Measurements from ENCODE around the gene KRT79. TPM values are rescaled to one million over a fixed set of nuclear protein-coding genes. Genes with fewer than 3 reads are reported as not detected.
A peak's percentile ranks its signal among the peaks of the same experiment; 100 is the strongest.

Gene KRT79
- polyA plus RNA-seq, 1 of the 3 experiments (the other 2 are of a cell fraction) = not detected

- no peaks in the 10 kb centered on the region for H3K9me3 ChIP-seq
- no peaks in the 10 kb centered on the region for H3K79me2 ChIP-seq (ENCODE audit: insufficient read depth)
- peaks cover 6% of the 10 kb centered on the region for H3F3A ChIP-seq (replicated peaks; ENCODE audit: insufficient read depth)
- H4K20me1 ChIP-seq (ENCODE audit: insufficient read depth) = no peaks in the 10 kb centered on the region
- H3K4me2 ChIP-seq = peak overlapping the region; percentile 60; the same call in 1 of the 2 replicates
- no peak for DNase-seq
- H3K4me1 ChIP-seq (ENCODE audit: control insufficient read depth in 1 of 2, insufficient read depth in 2 of 2, low read depth in 1 of 2, low read length in 1 of 2) = peaks cover 2 to 7% of the 10 kb centered on the region in 2 experiments; a peak in 3 of 4 replicates
- H3K36me3 ChIP-seq (replicated peaks in 1 of 2; ENCODE audit: control insufficient read depth in 1 of 2, insufficient read depth in 2 of 2, low read length in 1 of 2) = no peaks in the 10 kb centered on the region
- no peak overlapping the region for H3K27ac ChIP-seq (ENCODE audit: low read depth in 2 of 2, low read length in 1 of 2)
- no peak overlapping the region for H3K4me3 ChIP-seq (ENCODE audit: low read depth in 2 of 2, low read length in 1 of 2)
- no peaks in the 10 kb centered on the region for H3K9me2 ChIP-seq
- POLR2A ChIA-PET = no interaction called here
- H2AFZ ChIP-seq (ENCODE audit: low read depth) = no peak overlapping the region
- H3K9ac ChIP-seq = no peak overlapping the region
- TF ChIP-seq RXRA (IDR thresholded peaks at IDR 0.05; ENCODE audit: borderline replicate concordance, low read depth) = no peak
- no peak for TF ChIP-seq RCOR1 (IDR thresholded peaks at IDR 0.05; ENCODE audit: low read length)
- no peak for TF ChIP-seq PBX3 (IDR thresholded peaks at IDR 0.05)
- TF ChIP-seq FOSL2 (IDR thresholded peaks at IDR 0.05; ENCODE audit: borderline replicate concordance, low read depth) = no peak
- no peak for TF ChIP-seq SIN3A (IDR thresholded peaks at IDR 0.05; ENCODE audit: borderline replicate concordance, low read depth, low read length)
- no peak for TF ChIP-seq SMC3 (IDR thresholded peaks at IDR 0.05; ENCODE audit: low read depth, low read length)
- no peak for TF ChIP-seq RFX5 (IDR thresholded peaks at IDR 0.05; ENCODE audit: low read length)
- TF ChIP-seq TEAD4 (IDR thresholded peaks at IDR 0.05; ENCODE audit: borderline replicate concordance, insufficient read depth) = no peak
- CTCF ChIA-PET = interaction anchor here (0.7 to 9.7 kb wide), 64 partner anchors 9 to 853 kb away, joined by 3 to 485 read pairs (median 6); partner anchors contain the start of genes KRT5, KRT74, KRT78 and KRT85
- H3K27me3 ChIP-seq (ENCODE audit: insufficient read depth) = no peaks in the 10 kb centered on the region
- WGBS (ENCODE audit: low lambda C conversion rate) = 84% methylated on average over 16 of the region's 17 CpGs
Observed at GRCh38 chr12:52878507-52879393, 44.6 kb upstream of the KRT79 start.

- H3K9ac ChIP-seq = no peak overlapping the region
- H3K4me3 ChIP-seq (ENCODE audit: low read depth in 2 of 2, low read length in 1 of 2) = no peak overlapping the region
- H3K36me3 ChIP-seq (replicated peaks in 1 of 2; ENCODE audit: control insufficient read depth in 1 of 2, insufficient read depth in 2 of 2, low read length in 1 of 2) = no peaks in the 10 kb centered on the region
- ChIA-PET POLR2A (no interaction called here), CTCF (interaction anchor here (1.1 to 9.7 kb wide), 8 partner anchors 12 to 721 kb away, joined by 3 to 485 read pairs (median 12); no protein-coding TSS in a partner anchor)
- H3K4me2 ChIP-seq = no peak overlapping the region
- H3F3A ChIP-seq (replicated peaks; ENCODE audit: insufficient read depth) = peaks cover 6% of the 10 kb centered on the region
- no peaks in the 10 kb centered on the region for H4K20me1 ChIP-seq (ENCODE audit: insufficient read depth)
- H3K27ac ChIP-seq (ENCODE audit: low read depth in 2 of 2, low read length in 1 of 2) = no peak overlapping the region
- no peaks in the 10 kb centered on the region for H3K79me2 ChIP-seq (ENCODE audit: insufficient read depth)
- no peak for DNase-seq
- TF ChIP-seq CHD2 (IDR thresholded peaks at IDR 0.05; ENCODE audit: low read length, partially characterized antibody) (no peak), JUND (IDR thresholded peaks at IDR 0.05) (no peak), IRF3 (IDR thresholded peaks at IDR 0.05; ENCODE audit: low read depth, low read length) (no peak), MAX (IDR thresholded peaks at IDR 0.05; ENCODE audit: low read depth) (no peak), EZH2phosphoT487 (IDR thresholded peaks at IDR 0.05; ENCODE audit: borderline replicate concordance, low read depth) (no peak), TCF12 (IDR thresholded peaks at IDR 0.05) (no peak), RCOR1 (IDR thresholded peaks at IDR 0.05; ENCODE audit: low read length) (no peak), GATA2 (CRISPR knock-in tag; IDR thresholded peaks at IDR 0.05) (no peak), NFIC (IDR thresholded peaks at IDR 0.05; ENCODE audit: borderline replicate concordance) (no peak)
- peaks cover 6 to 10% of the 10 kb centered on the region in 2 experiments; a peak in 3 of 4 replicates for H3K4me1 ChIP-seq (ENCODE audit: control insufficient read depth in 1 of 2, insufficient read depth in 2 of 2, low read depth in 1 of 2, low read length in 1 of 2)
- H3K27me3 ChIP-seq (ENCODE audit: insufficient read depth) = no peaks in the 10 kb centered on the region
- H3K9me2 ChIP-seq = no peaks in the 10 kb centered on the region
- WGBS (ENCODE audit: low lambda C conversion rate) = 65% methylated on average over 3 of the region's 3 CpGs
- H3K9me3 ChIP-seq = no peaks in the 10 kb centered on the region
- no peak overlapping the region for H2AFZ ChIP-seq (ENCODE audit: low read depth)
Observed at GRCh38 chr12:52877242-52877641, 43.1 kb upstream of the KRT79 start.

All from SK-N-SH (cell line).